ENCODE results near the gene CPNE9.
A peak's percentile ranks its signal among the peaks of the same experiment; 100 is the strongest.

The CPNE9 gene

GRCh38 chr3:9716801-9717555, 13.3 kb downstream of the CPNE9 start:
- DNase-seq, result no peak

GRCh38 chr3:9717563-9717962, 13.9 kb downstream of the CPNE9 start:
- DNase-seq, result no peak

- DNase-seq, result no peak
These were observed 14.5 kb downstream of the CPNE9 start for GRCh38 chr3:9718118-9718517.

- DNase-seq, result no peak
These were observed 17.5 kb downstream of the CPNE9 start for GRCh38 chr3:9721015-9721699.

- no peak for DNase-seq
These were observed 18.0 kb downstream of the CPNE9 start for GRCh38 chr3:9721700-9722060.

- DNase-seq, result no peak
These were observed 22.3 kb downstream of the CPNE9 start for GRCh38 chr3:9725775-9726515.

- peak; percentile 34 to 37 for DNase-seq
These were observed 23.5 kb downstream of the CPNE9 start for GRCh38 chr3:9727041-9727595.

- DNase-seq, result no peak
These were observed 24.1 kb downstream of the CPNE9 start for GRCh38 chr3:9727743-9728142.

- DNase-seq, result no peak
These were observed 25.8 kb downstream of the CPNE9 start for GRCh38 chr3:9729419-9729818.

- no peak for DNase-seq
These were observed 27.1 kb downstream of the CPNE9 start for GRCh38 chr3:9730657-9731205.

GRCh38 chr3:9731206-9732079, 27.8 kb downstream of the CPNE9 start, which contains the start of gene BRPF1:
BRPF1 (plus strand) TSS chr3:9731735; CDS start chr3:9734141, 2,406 bp downstream.
- peak; percentile 100 for DNase-seq

- DNase-seq, result no peak
These were observed 28.6 kb downstream of the CPNE9 start for GRCh38 chr3:9732080-9732739.

GRCh38 chr3:9732740-9733115, 29.1 kb downstream of the CPNE9 start:
- DNase-seq, result no peak

- no peak for DNase-seq
These were observed 33.2 kb downstream of the CPNE9 start for GRCh38 chr3:9736831-9737230.

- no peak for DNase-seq
These were observed 35.5 kb downstream of the CPNE9 start for GRCh38 chr3:9739181-9739580.

- DNase-seq, result no peak
These were observed 38.9 kb downstream of the CPNE9 start for GRCh38 chr3:9742560-9742959.

- DNase-seq, result no peak
These were observed 39.9 kb downstream of the CPNE9 start for GRCh38 chr3:9743548-9743947.

- no peak for DNase-seq
These were observed 40.5 kb downstream of the CPNE9 start for GRCh38 chr3:9744162-9744561.

- no peak for DNase-seq
These were observed 41.9 kb downstream of the CPNE9 start for GRCh38 chr3:9745521-9745920.

GRCh38 chr3:9746330-9746729, 42.7 kb downstream of the CPNE9 start:
- DNase-seq, result no peak

- no peak for DNase-seq
These were observed 43.6 kb downstream of the CPNE9 start for GRCh38 chr3:9747267-9747666.

- DNase-seq, result no peak
These were observed 44.4 kb downstream of the CPNE9 start for GRCh38 chr3:9748031-9748430.

Data from activated CD4-positive, alpha-beta T cell treated with anti-CD3 and anti-CD28 coated beads, Interleukin-2, amount 50 U/mL, for 4 hours (primary cell).